ENCODE measurements around the gene TLK1.

GRCh38 chr2:171124541-171124940 is 36.2 kb downstream of the TLK1 start:
- TF ChIP-seq CTCF (conservative IDR thresholded peaks at IDR 0.05; ENCODE audit: low read depth in 2 of 2) (no peak), POLR2AphosphoS5 (IDR thresholded peaks at IDR 0.05; ENCODE audit: low read depth) (no peak)
